Coronary artery (tissue), 2 donors: ENCODE measurements around the gene PGD.
"Not testable (repeated sequence)": the region's sequence is repeated elsewhere in the genome, so short reads cannot be mapped to it uniquely, and the experiment has no call there.

Experiments
- DNase-seq: peaks from one replicate; pipeline ENCODE4 v3.0.0-alpha.2; 2017; ENCODE audit warnings: low spot score
- H3K27ac ChIP-seq, 2 donors: fragments of 200-600 bp; sonication (generic); one replicate each; pipeline ENCODE4 v1.5.1; 2016 to 2019
- H3K4me3 ChIP-seq: fragments of 200-600 bp; sonication (generic); 2 replicates; pipeline ENCODE4 v1.5.1; 2016; ENCODE audit warnings: mild to moderate bottlenecking, moderate library complexity
- TF ChIP-seq, protein P1 (sequence below): fragments of 200-600 bp; sonication (generic); IDR thresholded peaks from one replicate; pipeline ENCODE4 v1.5.1; 2019; ENCODE audit warnings: antibody characterized with exemption

Gene PGD

DNA sequence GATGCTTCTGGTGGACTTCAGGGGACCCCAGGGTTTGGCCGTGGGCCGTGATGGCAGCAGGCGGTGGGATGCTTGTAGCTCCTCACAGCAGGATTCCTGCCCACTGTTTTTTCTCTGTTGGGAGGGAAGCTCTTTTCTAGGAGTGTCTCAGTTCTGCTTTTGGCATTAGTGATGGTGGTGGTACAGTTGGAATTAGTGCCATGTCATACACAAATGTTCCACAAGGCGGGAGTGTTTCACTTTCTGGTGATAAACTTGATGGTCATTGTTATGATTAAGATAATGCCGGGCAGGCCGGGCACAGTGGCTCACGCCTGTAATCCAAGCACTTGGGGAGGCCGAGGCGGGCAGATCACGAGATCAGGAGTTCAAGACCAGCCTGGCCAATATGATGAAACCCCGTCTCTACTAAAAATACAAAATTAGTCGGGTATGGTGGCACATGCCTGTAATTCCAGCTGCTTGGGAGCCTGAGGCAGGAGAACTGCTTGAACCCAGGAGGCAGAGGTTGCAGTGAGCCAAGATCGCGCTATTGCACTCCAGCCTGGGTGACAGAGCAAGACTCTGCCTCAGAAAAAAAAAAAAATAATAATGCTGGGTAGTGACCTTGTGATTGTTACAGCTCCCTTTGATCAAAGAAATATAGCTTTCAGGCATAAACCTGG is 21.4 kb upstream of the PGD start:
- peak overlapping the region; percentile 16 to 87 for H3K27ac ChIP-seq
- peak; percentile 77 for DNase-seq
- H3K4me3 ChIP-seq = not testable (repeated sequence)
- TF ChIP-seq, protein P1, sequence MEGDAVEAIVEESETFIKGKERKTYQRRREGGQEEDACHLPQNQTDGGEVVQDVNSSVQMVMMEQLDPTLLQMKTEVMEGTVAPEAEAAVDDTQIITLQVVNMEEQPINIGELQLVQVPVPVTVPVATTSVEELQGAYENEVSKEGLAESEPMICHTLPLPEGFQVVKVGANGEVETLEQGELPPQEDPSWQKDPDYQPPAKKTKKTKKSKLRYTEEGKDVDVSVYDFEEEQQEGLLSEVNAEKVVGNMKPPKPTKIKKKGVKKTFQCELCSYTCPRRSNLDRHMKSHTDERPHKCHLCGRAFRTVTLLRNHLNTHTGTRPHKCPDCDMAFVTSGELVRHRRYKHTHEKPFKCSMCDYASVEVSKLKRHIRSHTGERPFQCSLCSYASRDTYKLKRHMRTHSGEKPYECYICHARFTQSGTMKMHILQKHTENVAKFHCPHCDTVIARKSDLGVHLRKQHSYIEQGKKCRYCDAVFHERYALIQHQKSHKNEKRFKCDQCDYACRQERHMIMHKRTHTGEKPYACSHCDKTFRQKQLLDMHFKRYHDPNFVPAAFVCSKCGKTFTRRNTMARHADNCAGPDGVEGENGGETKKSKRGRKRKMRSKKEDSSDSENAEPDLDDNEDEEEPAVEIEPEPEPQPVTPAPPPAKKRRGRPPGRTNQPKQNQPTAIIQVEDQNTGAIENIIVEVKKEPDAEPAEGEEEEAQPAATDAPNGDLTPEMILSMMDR = peak; percentile 66

DNA sequence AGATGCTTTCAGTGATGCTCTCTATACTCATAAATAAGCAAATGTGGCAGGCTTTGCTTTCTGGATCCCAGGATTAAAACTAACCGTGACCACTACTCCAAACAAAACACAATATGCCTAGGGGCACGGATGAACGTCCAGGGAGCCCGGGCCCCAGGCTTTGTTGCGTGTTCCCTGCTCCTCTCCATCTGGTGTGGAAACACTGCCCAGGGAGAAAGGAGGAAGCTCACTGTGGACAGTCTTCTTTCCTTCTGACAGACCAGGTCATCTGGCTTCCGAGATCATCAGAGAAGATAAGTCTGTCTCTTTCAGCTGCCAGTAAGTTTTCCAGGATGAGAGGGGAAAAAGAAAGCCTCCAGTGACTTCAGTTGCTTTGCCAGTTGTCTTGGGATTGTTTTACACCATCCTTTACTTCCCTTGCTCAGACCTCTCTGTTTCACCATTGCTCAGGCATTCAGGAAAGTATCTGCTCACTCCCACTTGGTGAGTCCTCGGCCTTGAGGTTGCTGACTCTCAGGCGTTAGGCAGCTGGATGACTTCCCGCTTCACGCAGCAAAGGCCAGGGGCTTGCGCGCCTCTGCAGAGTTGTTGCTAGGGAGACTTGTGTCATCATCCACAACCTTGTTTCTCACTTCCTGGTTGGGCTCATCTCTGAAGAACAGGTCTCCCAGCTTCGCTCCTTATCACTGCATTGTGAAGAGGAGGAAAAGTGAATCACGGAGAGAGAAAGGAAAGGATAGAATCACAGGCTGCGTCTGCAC is 20.6 kb upstream of the PGD start:
- no peak overlapping the region for H3K4me3 ChIP-seq
- H3K27ac ChIP-seq = peak overlapping the region; percentile 16 to 87
- DNase-seq = no peak
- TF ChIP-seq, protein P1 = no peak

DNA sequence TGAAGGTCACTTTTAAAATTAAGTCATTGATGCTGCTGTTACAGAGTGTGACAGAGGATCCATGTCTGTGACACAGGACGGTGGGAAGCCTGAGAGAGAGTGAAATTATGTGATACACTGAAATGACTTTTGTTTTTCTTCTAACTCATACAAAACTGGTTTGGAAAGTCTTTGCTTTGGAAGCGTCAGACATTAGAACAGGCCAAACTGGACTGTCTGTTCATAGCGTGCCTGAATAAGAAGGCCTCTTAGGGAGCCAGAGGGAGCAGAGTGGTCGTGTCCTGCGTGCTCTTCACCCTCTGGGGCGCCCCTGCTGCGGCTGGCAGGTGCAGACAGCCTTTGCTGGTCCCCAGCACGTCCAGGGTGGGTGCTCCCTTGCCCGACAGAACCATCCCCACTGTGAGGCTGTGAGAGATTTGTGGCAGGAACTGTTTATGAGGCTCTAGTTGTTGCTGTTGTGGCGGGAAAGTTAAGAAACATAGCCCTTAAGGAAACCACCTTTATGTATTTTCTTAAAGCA is 19.7 kb upstream of the PGD start:
- no peak overlapping the region for H3K27ac ChIP-seq
- no peak for DNase-seq
- no peak overlapping the region for H3K4me3 ChIP-seq
- TF ChIP-seq, protein P1 = no peak

DNA sequence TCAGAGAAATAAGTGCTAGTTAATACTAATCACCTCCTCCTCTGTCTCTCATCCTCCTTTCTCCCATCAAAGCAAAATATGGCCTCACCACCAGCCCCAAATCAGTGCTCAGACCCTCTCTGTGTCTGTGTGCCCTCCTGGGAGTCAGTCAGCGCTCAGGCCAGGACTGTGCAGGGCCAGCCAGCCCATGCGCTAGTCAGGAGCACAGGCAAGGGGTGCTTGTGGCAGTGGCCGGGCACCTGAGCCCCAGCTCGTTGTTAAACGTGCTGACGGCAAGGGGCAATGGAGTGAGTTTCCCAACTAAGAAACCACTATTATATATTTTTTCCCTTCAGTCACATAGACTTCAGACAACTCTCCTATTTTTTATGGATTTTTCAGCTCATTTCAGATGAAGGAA is 19.2 kb upstream of the PGD start:
- no peak overlapping the region for H3K4me3 ChIP-seq
- no peak for DNase-seq
- TF ChIP-seq, protein P1 = no peak
- H3K27ac ChIP-seq = no peak overlapping the region

DNA sequence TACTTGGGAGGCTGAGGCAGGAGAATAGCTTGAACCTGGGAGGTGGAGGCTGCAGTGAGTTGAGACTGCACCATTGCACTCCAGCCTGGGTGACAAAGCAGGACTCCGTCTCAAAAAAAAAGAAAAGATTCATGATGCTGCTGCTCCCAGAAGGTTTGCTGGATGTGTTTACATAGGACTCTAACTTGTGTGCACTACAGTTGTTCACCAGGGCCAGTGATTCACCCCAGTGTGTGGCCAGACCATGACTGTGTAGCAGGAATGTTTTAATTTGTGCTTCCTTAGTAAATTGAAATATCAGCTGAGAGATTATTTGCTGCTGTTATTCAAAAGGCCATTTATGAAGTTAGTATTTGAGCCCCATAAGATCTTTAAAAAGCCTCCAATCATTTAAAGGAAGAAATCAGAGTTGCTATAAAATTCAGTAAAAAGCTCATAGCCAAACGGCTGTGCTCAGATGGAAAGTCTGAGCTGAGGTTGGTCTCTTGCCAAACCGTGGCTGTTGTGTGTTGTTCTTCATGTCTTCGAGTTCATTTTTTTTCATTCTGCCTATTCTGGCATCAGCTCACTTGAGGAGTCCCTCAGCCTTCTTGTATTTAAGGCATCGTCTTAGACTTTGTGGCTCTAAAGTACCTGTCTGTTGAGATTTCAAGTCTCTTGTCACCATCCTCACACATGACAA is 18.1 kb upstream of the PGD start:
- Histone ChIP-seq H3K27ac (peak overlapping the region in 1 of 2 donors; percentile 65), H3K4me3 (no peak overlapping the region)
- no peak for DNase-seq
- TF ChIP-seq, protein P1 = no peak

DNA sequence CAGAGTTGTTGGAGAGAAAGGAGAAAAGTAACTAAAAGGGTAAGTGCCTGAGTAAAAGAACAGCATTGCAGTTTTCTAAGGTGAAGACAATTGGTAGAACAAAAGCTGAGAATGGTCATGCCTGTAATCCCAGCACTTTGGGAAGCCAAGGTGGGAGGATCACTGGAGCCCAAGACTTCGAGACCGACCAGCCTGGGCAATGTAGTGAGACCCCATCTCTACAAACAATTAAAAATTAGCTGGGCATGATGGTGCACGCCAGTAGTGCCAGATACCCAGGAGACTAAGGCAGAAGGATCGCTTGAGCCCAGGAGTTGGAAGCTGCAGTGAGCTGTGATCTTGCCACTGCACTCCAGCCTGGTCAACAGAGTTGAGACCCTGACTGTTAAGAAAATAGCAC is 15.2 kb upstream of the PGD start:
- TF ChIP-seq, protein P1 = no peak
- DNase-seq = no peak
- Histone ChIP-seq H3K27ac (no peak overlapping the region), H3K4me3 (no peak overlapping the region)
